HG03378 (cell line): ENCODE measurements around the gene WDR82.

ENCODE experiments used
- ATAC-seq: cut with Tn5 transposase; IDR thresholded peaks from one replicate; pipeline ENCODE4 v1.9.1; 2021; ENCODE audit warnings: mild to moderate bottlenecking, moderate library complexity; ENCODE audit not compliant: unreplicated experiment

WDR82 gene

GRCh38 chr3:52278510-52279069, at the start of gene WDR82:
WDR82 (minus strand) TSS chr3:52278649; CDS start chr3:52278361, 288 bp downstream.
- peak; percentile 58 for ATAC-seq

GRCh38 chr3:52327486-52328290, 49.2 kb upstream of the WDR82 start:
- ATAC-seq: no peak

GRCh38 chr3:52326976-52327375, 48.5 kb upstream of the WDR82 start:
- no peak for ATAC-seq

- ATAC-seq: no peak
Observed at GRCh38 chr3:52325686-52326085, 47.2 kb upstream of the WDR82 start.

- ATAC-seq: no peak
Observed at GRCh38 chr3:52324676-52325075, 46.2 kb upstream of the WDR82 start.

GRCh38 chr3:52323526-52324295, 45.3 kb upstream of the WDR82 start:
- no peak for ATAC-seq

- ATAC-seq: no peak
Observed at GRCh38 chr3:52322466-52322865, 44.0 kb upstream of the WDR82 start.

- no peak for ATAC-seq
Observed at GRCh38 chr3:52321481-52321880, 43.0 kb upstream of the WDR82 start.

- no peak for ATAC-seq
Observed at GRCh38 chr3:52319921-52320595, 41.6 kb upstream of the WDR82 start.

- no peak for ATAC-seq
Observed at GRCh38 chr3:52318186-52318816, 39.9 kb upstream of the WDR82 start.

- no peak for ATAC-seq
Observed at GRCh38 chr3:52317208-52318000, 39.0 kb upstream of the WDR82 start.

GRCh38 chr3:52315977-52316764, 37.7 kb upstream of the WDR82 start, which contains the start of gene DNAH1:
DNAH1 (plus strand) TSS chr3:52316319; CDS start chr3:52322443, 6,124 bp downstream.
- no peak for ATAC-seq

GRCh38 chr3:52315006-52315405, 36.6 kb upstream of the WDR82 start:
- no peak for ATAC-seq

GRCh38 chr3:52314489-52314888, 36.0 kb upstream of the WDR82 start:
- ATAC-seq: no peak

GRCh38 chr3:52313774-52314188, 35.3 kb upstream of the WDR82 start:
- ATAC-seq: peak; percentile 86

GRCh38 chr3:52313188-52313773, 34.8 kb upstream of the WDR82 start:
- ATAC-seq: peak; percentile 14

- ATAC-seq: no peak
Observed at GRCh38 chr3:52311576-52312119, 33.2 kb upstream of the WDR82 start.

GRCh38 chr3:52310861-52311575, 32.6 kb upstream of the WDR82 start:
- ATAC-seq: peak; percentile 40
